GM06990 (cell line): ENCODE data around the gene OTULINL.
"Not testable (repeated sequence)": the region's sequence is repeated elsewhere in the genome, so short reads cannot be mapped to it uniquely, and the experiment has no call there.

ENCODE experiments used
- DNase-seq: peaks from one replicate; pipeline ENCODE4 v3.0.0-alpha.2; 2011; ENCODE audit not compliant: insufficient read length; ENCODE audit errors: extremely low read depth
- H3K27me3 ChIP-seq: replicated peaks from 2 replicates; pipeline ENCODE4 v1.6.0; 2011; ENCODE audit warnings: low read length; ENCODE audit not compliant: control insufficient read depth, insufficient read depth
- H3K36me3 ChIP-seq: 2 replicates; pipeline ENCODE4 v1.5.1; 2011; ENCODE audit warnings: low read length; ENCODE audit not compliant: control insufficient read depth, insufficient read depth
- H3K4me3 ChIP-seq: replicated peaks from 2 replicates; pipeline ENCODE4 v1.5.1; 2011; ENCODE audit warnings: low read depth, mild to moderate bottlenecking, control low read depth, low read length
- TF ChIP-seq, protein P1 (sequence below): IDR thresholded peaks from 2 replicates; pipeline ENCODE4 v1.5.1; 2011; ENCODE audit warnings: low read length, control low read depth, mild to moderate bottlenecking, inconsistent platforms; ENCODE audit not compliant: insufficient read depth, poor library complexity, severe bottlenecking

The OTULINL gene

DNA sequence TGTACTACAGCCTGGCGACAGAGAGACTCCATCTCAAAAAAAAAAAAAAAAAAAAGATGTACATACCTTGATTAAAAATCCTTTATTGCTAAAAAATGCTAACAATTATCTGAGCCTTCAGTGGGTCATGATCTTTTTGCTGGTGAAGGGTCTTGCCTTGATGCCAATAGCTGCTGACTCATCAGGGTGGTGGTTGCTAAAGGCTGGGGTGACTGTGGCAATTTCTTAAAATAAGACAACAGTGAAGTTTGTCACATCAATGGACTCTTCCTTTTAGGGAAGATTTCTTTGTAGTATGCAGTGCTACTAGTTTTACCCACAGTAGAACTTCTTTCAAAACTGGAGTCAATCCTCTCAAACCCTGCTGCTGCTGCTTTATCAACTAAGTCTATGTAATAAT lies 33.9 kb upstream of the OTULINL start:
- Histone ChIP-seq H3K4me3 (no peak overlapping the region), H3K27me3 (no peaks in the 10 kb centered on the region; the same call in 1 of the 2 replicates), H3K36me3 (no peaks in the 10 kb centered on the region)
- TF ChIP-seq, protein P1, sequence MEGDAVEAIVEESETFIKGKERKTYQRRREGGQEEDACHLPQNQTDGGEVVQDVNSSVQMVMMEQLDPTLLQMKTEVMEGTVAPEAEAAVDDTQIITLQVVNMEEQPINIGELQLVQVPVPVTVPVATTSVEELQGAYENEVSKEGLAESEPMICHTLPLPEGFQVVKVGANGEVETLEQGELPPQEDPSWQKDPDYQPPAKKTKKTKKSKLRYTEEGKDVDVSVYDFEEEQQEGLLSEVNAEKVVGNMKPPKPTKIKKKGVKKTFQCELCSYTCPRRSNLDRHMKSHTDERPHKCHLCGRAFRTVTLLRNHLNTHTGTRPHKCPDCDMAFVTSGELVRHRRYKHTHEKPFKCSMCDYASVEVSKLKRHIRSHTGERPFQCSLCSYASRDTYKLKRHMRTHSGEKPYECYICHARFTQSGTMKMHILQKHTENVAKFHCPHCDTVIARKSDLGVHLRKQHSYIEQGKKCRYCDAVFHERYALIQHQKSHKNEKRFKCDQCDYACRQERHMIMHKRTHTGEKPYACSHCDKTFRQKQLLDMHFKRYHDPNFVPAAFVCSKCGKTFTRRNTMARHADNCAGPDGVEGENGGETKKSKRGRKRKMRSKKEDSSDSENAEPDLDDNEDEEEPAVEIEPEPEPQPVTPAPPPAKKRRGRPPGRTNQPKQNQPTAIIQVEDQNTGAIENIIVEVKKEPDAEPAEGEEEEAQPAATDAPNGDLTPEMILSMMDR, result no peak
- no peak for DNase-seq

- no peak for DNase-seq
- H3K4me3 ChIP-seq, result no peak overlapping the region
- TF ChIP-seq, protein P1, result no peak
- no peaks in the 10 kb centered on the region for H3K36me3 ChIP-seq
- H3K27me3 ChIP-seq, result no peaks in the 10 kb centered on the region; the same call in 1 of the 2 replicates
Measured at GRCh38 chr5:14551211-14551610, 30.4 kb upstream of the OTULINL start.

- Histone ChIP-seq H3K27me3 (no peaks in the 10 kb centered on the region; the same call in 1 of the 2 replicates), H3K4me3 (no peak overlapping the region)
Measured at GRCh38 chr5:14552017-14552416, 29.6 kb upstream of the OTULINL start.

DNA sequence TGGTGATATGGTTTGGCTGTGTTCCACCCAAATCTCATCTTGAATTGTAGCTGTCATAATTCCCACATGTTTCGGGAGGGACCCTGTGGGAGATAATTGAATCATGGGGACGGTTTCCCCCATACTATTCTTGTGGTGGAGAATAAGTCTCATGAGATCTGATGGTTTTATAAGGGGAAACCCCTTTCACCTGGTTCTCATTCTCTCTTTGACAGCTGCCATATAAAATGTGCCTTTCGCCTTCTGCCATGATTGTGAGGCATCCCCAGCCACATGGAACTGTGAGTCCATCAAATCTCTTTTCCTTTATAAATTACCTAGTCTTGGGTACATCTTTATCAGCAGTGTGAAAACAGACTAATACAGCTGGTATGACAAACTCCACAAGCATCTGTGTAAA lies 27.3 kb upstream of the OTULINL start:
- DNase-seq, H3K4me3 ChIP-seq, H3K36me3 ChIP-seq, H3K27me3 ChIP-seq: not testable (repeated sequence)

More at GRCh38 chr5:14552017-14552416, 29.6 kb upstream of the OTULINL start:
- no peaks in the 10 kb centered on the region for H3K36me3 ChIP-seq
- TF ChIP-seq, protein P1, result no peak
- DNase-seq, result no peak

DNA sequence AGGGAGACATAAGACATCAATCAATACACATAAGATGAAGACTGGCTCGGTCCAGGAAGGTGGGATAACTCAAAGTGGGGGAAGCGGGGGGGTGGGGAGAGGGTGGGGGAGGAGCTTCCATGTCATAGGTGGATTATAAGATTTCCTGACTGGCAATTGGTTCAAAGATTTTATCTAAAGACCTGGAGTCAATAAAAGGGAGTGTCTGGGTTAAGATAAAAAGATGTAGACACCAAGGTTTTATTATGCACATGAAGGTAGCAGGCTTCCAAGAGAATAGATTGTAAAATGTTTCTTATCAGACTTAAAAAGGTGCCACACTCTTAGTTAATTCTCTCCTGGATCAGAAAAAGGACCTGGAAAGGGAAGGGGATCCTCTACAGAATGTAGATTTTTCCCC lies 25.6 kb upstream of the OTULINL start:
- H3K36me3 ChIP-seq, result no peaks in the 10 kb centered on the region
- no peaks in the 10 kb centered on the region; the same call in 1 of the 2 replicates for H3K27me3 ChIP-seq
- H3K4me3 ChIP-seq, result no peak overlapping the region
- DNase-seq, result no peak
- TF ChIP-seq, protein P1, result no peak

DNA sequence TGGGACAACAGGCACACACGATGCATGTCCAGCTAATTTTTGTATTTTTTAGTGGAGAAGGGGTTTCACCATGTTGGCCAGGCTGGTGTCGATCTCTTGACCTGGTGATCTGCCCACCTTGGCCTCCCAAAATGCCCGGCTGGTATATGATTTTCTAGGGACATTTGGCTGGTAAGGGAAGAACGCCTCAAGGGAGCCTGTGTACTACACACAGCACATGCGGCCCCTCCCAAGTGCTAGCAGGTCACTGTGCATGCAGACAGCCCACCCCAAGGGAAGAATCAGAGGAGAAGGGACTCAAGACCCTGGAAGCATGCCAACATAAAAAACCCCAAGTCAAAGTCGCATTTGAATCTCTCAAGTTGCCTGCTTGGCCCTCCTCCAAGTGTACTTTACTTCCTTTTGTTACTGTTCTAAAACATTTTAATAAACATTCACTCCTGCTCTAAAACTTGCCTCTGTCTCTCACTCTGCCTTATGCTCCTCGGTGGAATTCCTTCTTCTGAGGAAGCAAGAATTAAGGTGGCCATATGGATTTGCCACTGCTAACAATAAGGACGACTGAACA lies 24.3 kb upstream of the OTULINL start:
- TF ChIP-seq, protein P1, result no peak
- DNase-seq, result no peak
- no peak overlapping the region for H3K4me3 ChIP-seq
- no peaks in the 10 kb centered on the region for H3K36me3 ChIP-seq
- no peaks in the 10 kb centered on the region; the same call in 1 of the 2 replicates for H3K27me3 ChIP-seq
